ENCODE measurements around the gene SHKBP1.

Gene SHKBP1

GRCh38 chr19:40547836-40548235 lies 28.8 kb upstream of the SHKBP1 start:
- H3K27me3 ChIP-seq (replicated peaks; ENCODE audit: control insufficient read depth, insufficient read depth, low read length), result no peaks in the 10 kb centered on the region
- H3K36me3 ChIP-seq (ENCODE audit: control insufficient read depth, insufficient read depth, low read length), result no peaks in the 10 kb centered on the region
- H3K4me3 ChIP-seq (replicated peaks; ENCODE audit: low read depth, low read length), result no peak overlapping the region
- DNase-seq (ENCODE audit: extremely low read depth, insufficient read length), result no peak
- no peak for TF ChIP-seq CTCF (IDR thresholded peaks at IDR 0.05; ENCODE audit: insufficient read depth, low read length, poor library complexity, severe bottlenecking)

- no peak overlapping the region for H3K4me3 ChIP-seq (replicated peaks; ENCODE audit: low read depth, low read length)
- no peaks in the 10 kb centered on the region for H3K27me3 ChIP-seq (replicated peaks; ENCODE audit: control insufficient read depth, insufficient read depth, low read length)
- peak; percentile 59 for TF ChIP-seq CTCF (IDR thresholded peaks at IDR 0.05; ENCODE audit: insufficient read depth, low read length, poor library complexity, severe bottlenecking)
- peak; percentile 56 for DNase-seq (ENCODE audit: extremely low read depth, insufficient read length)
- no peaks in the 10 kb centered on the region for H3K36me3 ChIP-seq (ENCODE audit: control insufficient read depth, insufficient read depth, low read length)
These were observed 27.5 kb upstream of the SHKBP1 start for GRCh38 chr19:40549007-40549708.

GRCh38 chr19:40550951-40551350 lies 25.7 kb upstream of the SHKBP1 start:
- no peak for DNase-seq (ENCODE audit: extremely low read depth, insufficient read length)
- Histone ChIP-seq H3K27me3 (replicated peaks; ENCODE audit: control insufficient read depth, insufficient read depth, low read length) (no peaks in the 10 kb centered on the region), H3K4me3 (replicated peaks; ENCODE audit: low read depth, low read length) (no peak overlapping the region), H3K36me3 (ENCODE audit: control insufficient read depth, insufficient read depth, low read length) (no peaks in the 10 kb centered on the region)
- TF ChIP-seq CTCF (IDR thresholded peaks at IDR 0.05; ENCODE audit: insufficient read depth, low read length, poor library complexity, severe bottlenecking), result no peak

- no peak for TF ChIP-seq CTCF (IDR thresholded peaks at IDR 0.05; ENCODE audit: insufficient read depth, low read length, poor library complexity, severe bottlenecking)
- Histone ChIP-seq H3K36me3 (ENCODE audit: control insufficient read depth, insufficient read depth, low read length) (no peaks in the 10 kb centered on the region), H3K27me3 (replicated peaks; ENCODE audit: control insufficient read depth, insufficient read depth, low read length) (no peaks in the 10 kb centered on the region), H3K4me3 (replicated peaks; ENCODE audit: low read depth, low read length) (no peak overlapping the region)
- DNase-seq (ENCODE audit: extremely low read depth, insufficient read length), result no peak
These were observed 23.8 kb upstream of the SHKBP1 start for GRCh38 chr19:40552848-40553247.

- H3K4me3 ChIP-seq (replicated peaks; ENCODE audit: low read depth, low read length), result no peak overlapping the region
- H3K36me3 ChIP-seq (ENCODE audit: control insufficient read depth, insufficient read depth, low read length), result no peaks in the 10 kb centered on the region
- no peaks in the 10 kb centered on the region for H3K27me3 ChIP-seq (replicated peaks; ENCODE audit: control insufficient read depth, insufficient read depth, low read length)
- DNase-seq (ENCODE audit: extremely low read depth, insufficient read length), result no peak
- TF ChIP-seq CTCF (IDR thresholded peaks at IDR 0.05; ENCODE audit: insufficient read depth, low read length, poor library complexity, severe bottlenecking), result no peak
These were observed 22.5 kb upstream of the SHKBP1 start for GRCh38 chr19:40553885-40554857.
